Liver (tissue), 3 donors: ENCODE results near the gene TPSG1.

Source experiments
- FOXA1 ChIP-seq: IDR thresholded peaks from 2 replicates; pipeline ENCODE4 v1.6.1; 2016; ENCODE audit warnings: antibody characterized with exemption
- RAD21 ChIP-seq, 2 donors: IDR thresholded peaks; 2 replicates each; pipeline ENCODE4 v1.6.1; 2016; ENCODE audit warnings: antibody characterized with exemption in 2 of 2, mild to moderate bottlenecking in 2 of 2
- SP1 ChIP-seq: IDR thresholded peaks from 2 replicates; pipeline ENCODE4 v1.6.1; 2018; ENCODE audit warnings: antibody characterized with exemption, mild to moderate bottlenecking
- TAF1 ChIP-seq: conservative IDR thresholded peaks from 2 replicates; pipeline ENCODE4 v1.6.1; 2016; ENCODE audit warnings: antibody characterized with exemption, mild to moderate bottlenecking
- YY1 ChIP-seq: IDR thresholded peaks from 2 replicates; pipeline ENCODE4 v1.6.1; 2016; ENCODE audit warnings: antibody characterized with exemption, mild to moderate bottlenecking
- TF ChIP-seq, protein P1 (sequence below): fragments of 150-350 bp; IDR thresholded peaks from 2 replicates; pipeline ENCODE4 v1.5.1; 2017; ENCODE audit warnings: improper control_type of control experiment, low read depth, low read length; ENCODE audit not compliant: missing input control
- TF ChIP-seq, protein P2 (sequence below): IDR thresholded peaks from 2 replicates; pipeline ENCODE4 v1.6.1; 2016; ENCODE audit warnings: antibody characterized with exemption
- TF ChIP-seq, protein P3 (sequence below): IDR thresholded peaks from 2 replicates; pipeline ENCODE4 v1.6.1; 2016; ENCODE audit warnings: antibody characterized with exemption, mild to moderate bottlenecking
- donor health status: healthy.
- donor health status: healthy.

DNA sequence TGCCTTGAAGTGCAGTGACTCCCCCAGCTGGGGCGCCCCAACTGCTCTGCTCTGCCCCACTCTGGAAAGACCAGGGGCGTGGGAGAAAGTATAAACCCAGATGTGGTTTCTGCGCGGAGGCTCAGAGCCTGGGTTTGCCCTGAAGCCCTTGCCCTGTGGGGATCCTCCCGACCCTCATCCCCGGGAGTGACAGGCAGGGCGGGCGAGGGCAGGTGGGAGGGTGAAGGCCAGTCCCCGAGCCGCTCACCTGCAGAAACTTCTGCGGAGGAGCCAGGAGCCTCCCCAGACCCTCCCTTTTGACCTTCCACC is 34.6 kb upstream of the TPSG1 start:
- TF ChIP-seq, protein P1, sequence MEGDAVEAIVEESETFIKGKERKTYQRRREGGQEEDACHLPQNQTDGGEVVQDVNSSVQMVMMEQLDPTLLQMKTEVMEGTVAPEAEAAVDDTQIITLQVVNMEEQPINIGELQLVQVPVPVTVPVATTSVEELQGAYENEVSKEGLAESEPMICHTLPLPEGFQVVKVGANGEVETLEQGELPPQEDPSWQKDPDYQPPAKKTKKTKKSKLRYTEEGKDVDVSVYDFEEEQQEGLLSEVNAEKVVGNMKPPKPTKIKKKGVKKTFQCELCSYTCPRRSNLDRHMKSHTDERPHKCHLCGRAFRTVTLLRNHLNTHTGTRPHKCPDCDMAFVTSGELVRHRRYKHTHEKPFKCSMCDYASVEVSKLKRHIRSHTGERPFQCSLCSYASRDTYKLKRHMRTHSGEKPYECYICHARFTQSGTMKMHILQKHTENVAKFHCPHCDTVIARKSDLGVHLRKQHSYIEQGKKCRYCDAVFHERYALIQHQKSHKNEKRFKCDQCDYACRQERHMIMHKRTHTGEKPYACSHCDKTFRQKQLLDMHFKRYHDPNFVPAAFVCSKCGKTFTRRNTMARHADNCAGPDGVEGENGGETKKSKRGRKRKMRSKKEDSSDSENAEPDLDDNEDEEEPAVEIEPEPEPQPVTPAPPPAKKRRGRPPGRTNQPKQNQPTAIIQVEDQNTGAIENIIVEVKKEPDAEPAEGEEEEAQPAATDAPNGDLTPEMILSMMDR: no peak
- TF ChIP-seq SP1 (no peak), RAD21 (IDR thresholded peaks at IDR 0.05) (no peak), FOXA1 (no peak), YY1 (no peak), TAF1 (no peak)
- TF ChIP-seq, protein P2, sequence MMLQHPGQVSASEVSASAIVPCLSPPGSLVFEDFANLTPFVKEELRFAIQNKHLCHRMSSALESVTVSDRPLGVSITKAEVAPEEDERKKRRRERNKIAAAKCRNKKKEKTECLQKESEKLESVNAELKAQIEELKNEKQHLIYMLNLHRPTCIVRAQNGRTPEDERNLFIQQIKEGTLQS: no peak
- TF ChIP-seq, protein P3, sequence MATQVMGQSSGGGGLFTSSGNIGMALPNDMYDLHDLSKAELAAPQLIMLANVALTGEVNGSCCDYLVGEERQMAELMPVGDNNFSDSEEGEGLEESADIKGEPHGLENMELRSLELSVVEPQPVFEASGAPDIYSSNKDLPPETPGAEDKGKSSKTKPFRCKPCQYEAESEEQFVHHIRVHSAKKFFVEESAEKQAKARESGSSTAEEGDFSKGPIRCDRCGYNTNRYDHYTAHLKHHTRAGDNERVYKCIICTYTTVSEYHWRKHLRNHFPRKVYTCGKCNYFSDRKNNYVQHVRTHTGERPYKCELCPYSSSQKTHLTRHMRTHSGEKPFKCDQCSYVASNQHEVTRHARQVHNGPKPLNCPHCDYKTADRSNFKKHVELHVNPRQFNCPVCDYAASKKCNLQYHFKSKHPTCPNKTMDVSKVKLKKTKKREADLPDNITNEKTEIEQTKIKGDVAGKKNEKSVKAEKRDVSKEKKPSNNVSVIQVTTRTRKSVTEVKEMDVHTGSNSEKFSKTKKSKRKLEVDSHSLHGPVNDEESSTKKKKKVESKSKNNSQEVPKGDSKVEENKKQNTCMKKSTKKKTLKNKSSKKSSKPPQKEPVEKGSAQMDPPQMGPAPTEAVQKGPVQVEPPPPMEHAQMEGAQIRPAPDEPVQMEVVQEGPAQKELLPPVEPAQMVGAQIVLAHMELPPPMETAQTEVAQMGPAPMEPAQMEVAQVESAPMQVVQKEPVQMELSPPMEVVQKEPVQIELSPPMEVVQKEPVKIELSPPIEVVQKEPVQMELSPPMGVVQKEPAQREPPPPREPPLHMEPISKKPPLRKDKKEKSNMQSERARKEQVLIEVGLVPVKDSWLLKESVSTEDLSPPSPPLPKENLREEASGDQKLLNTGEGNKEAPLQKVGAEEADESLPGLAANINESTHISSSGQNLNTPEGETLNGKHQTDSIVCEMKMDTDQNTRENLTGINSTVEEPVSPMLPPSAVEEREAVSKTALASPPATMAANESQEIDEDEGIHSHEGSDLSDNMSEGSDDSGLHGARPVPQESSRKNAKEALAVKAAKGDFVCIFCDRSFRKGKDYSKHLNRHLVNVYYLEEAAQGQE: no peak
